Neuron (in vitro differentiated cells): Measurements from ENCODE around the gene SH3BP2.

Source experiments
- H2AFZ ChIP-seq: one replicate; pipeline ENCODE4 v1.6.1; 2013; ENCODE audit warnings: low read depth, mild to moderate bottlenecking, inconsistent platforms, low read length, moderate library complexity
- H3K27me3 ChIP-seq: one replicate; pipeline ENCODE4 v1.6.1; 2013; ENCODE audit warnings: low read length; ENCODE audit not compliant: insufficient read depth
- H3K36me3 ChIP-seq: one replicate; pipeline ENCODE4 v1.6.1; 2013; ENCODE audit warnings: low read length; ENCODE audit not compliant: insufficient read depth
- H3K4me1 ChIP-seq: one replicate; pipeline ENCODE4 v1.6.1; 2013; ENCODE audit warnings: low read length; ENCODE audit not compliant: insufficient read depth
- H3K4me3 ChIP-seq: 2 replicates; pipeline ENCODE4 v1.5.1; 2013; ENCODE audit warnings: mild to moderate bottlenecking, low read length, moderate library complexity
- H3K9me3 ChIP-seq: one replicate; pipeline ENCODE4 v1.6.1; 2013; ENCODE audit warnings: low read length

The SH3BP2 gene

GRCh38 chr4:2836391-2836859 is 43.5 kb downstream of the SH3BP2 start:
- H3K27me3 ChIP-seq = no peaks in the 10 kb centered on the region
- no peak overlapping the region for H2AFZ ChIP-seq
- no peak overlapping the region for H3K4me3 ChIP-seq
- H3K36me3 ChIP-seq = peaks cover 9% of the 10 kb centered on the region
- no peaks in the 10 kb centered on the region for H3K9me3 ChIP-seq
- peaks cover 12% of the 10 kb centered on the region for H3K4me1 ChIP-seq

GRCh38 chr4:2837110-2837903 is 44.4 kb downstream of the SH3BP2 start:
- no peak overlapping the region for H3K4me3 ChIP-seq
- no peak overlapping the region for H2AFZ ChIP-seq
- peaks cover 12% of the 10 kb centered on the region for H3K4me1 ChIP-seq
- no peaks in the 10 kb centered on the region for H3K27me3 ChIP-seq
- H3K36me3 ChIP-seq = peaks cover 3% of the 10 kb centered on the region
- no peaks in the 10 kb centered on the region for H3K9me3 ChIP-seq

GRCh38 chr4:2837904-2838496 is 45.1 kb downstream of the SH3BP2 start:
- H3K4me1 ChIP-seq = peaks cover 18% of the 10 kb centered on the region
- peak overlapping the region; percentile 17 for H3K4me3 ChIP-seq
- no peaks in the 10 kb centered on the region for H3K27me3 ChIP-seq
- H2AFZ ChIP-seq = no peak overlapping the region
- no peaks in the 10 kb centered on the region for H3K9me3 ChIP-seq
- no peaks in the 10 kb centered on the region for H3K36me3 ChIP-seq

GRCh38 chr4:2839060-2839459 is 46.2 kb downstream of the SH3BP2 start:
- Histone ChIP-seq H3K4me3 (no peak overlapping the region), H2AFZ (no peak overlapping the region), H3K27me3 (no peaks in the 10 kb centered on the region), H3K4me1 (peaks cover 19% of the 10 kb centered on the region), H3K9me3 (no peaks in the 10 kb centered on the region), H3K36me3 (no peaks in the 10 kb centered on the region)

GRCh38 chr4:2842687-2843262 is 49.9 kb downstream of the SH3BP2 start:
- Histone ChIP-seq H3K4me1 (peaks cover 17% of the 10 kb centered on the region), H3K4me3 (peak overlapping the region; percentile 72), H3K9me3 (no peaks in the 10 kb centered on the region), H2AFZ (peak overlapping the region; percentile 48), H3K36me3 (no peaks in the 10 kb centered on the region), H3K27me3 (no peaks in the 10 kb centered on the region)

GRCh38 chr4:2843263-2843940 is 50.5 kb downstream of the SH3BP2 start, which contains the start of gene ADD1:
Gene ADD1 (plus strand): TSS chr4:2843844. CDS start chr4:2875916, 32,072 bp downstream.
- no peaks in the 10 kb centered on the region for H3K27me3 ChIP-seq
- peak within 1 kb of the TSS; percentile 72 for H3K4me3 ChIP-seq
- no peaks in the 10 kb centered on the region for H3K36me3 ChIP-seq
- H3K4me1 ChIP-seq = peaks cover 11% of the 10 kb centered on the region
- no peaks in the 10 kb centered on the region for H3K9me3 ChIP-seq
- H2AFZ ChIP-seq = peak within 1 kb of the TSS; percentile 48

- no peaks in the 10 kb centered on the region for H3K36me3 ChIP-seq
- H3K4me1 ChIP-seq = peaks cover 11% of the 10 kb centered on the region
- H3K9me3 ChIP-seq = no peaks in the 10 kb centered on the region
- H3K4me3 ChIP-seq = peak overlapping the region; percentile 72
- H3K27me3 ChIP-seq = no peaks in the 10 kb centered on the region
- H2AFZ ChIP-seq = no peak overlapping the region
Measured at GRCh38 chr4:2843941-2844584, 51.2 kb downstream of the SH3BP2 start.

GRCh38 chr4:2846172-2846571 is 53.3 kb downstream of the SH3BP2 start:
- no peak overlapping the region for H3K4me3 ChIP-seq
- H3K9me3 ChIP-seq = no peaks in the 10 kb centered on the region
- peaks cover 11% of the 10 kb centered on the region for H3K4me1 ChIP-seq
- H3K27me3 ChIP-seq = no peaks in the 10 kb centered on the region
- no peak overlapping the region for H2AFZ ChIP-seq
- H3K36me3 ChIP-seq = no peaks in the 10 kb centered on the region

- Histone ChIP-seq H3K4me1 (peaks cover 11% of the 10 kb centered on the region), H3K27me3 (no peaks in the 10 kb centered on the region), H3K4me3 (no peak overlapping the region), H3K9me3 (no peaks in the 10 kb centered on the region), H3K36me3 (no peaks in the 10 kb centered on the region), H2AFZ (no peak overlapping the region)
Measured at GRCh38 chr4:2847302-2847871, 54.5 kb downstream of the SH3BP2 start.

GRCh38 chr4:2848449-2848848 is 55.6 kb downstream of the SH3BP2 start:
- Histone ChIP-seq H3K27me3 (no peaks in the 10 kb centered on the region), H3K9me3 (no peaks in the 10 kb centered on the region), H2AFZ (no peak overlapping the region), H3K36me3 (peaks cover 1% of the 10 kb centered on the region), H3K4me3 (no peak overlapping the region), H3K4me1 (peaks cover 4% of the 10 kb centered on the region)

- H2AFZ ChIP-seq = no peak overlapping the region
- H3K27me3 ChIP-seq = no peaks in the 10 kb centered on the region
- no peaks in the 10 kb centered on the region for H3K9me3 ChIP-seq
- H3K36me3 ChIP-seq = peaks cover 12% of the 10 kb centered on the region
- no peak overlapping the region for H3K4me3 ChIP-seq
- H3K4me1 ChIP-seq = peaks cover 4% of the 10 kb centered on the region
Measured at GRCh38 chr4:2849267-2850152, 56.6 kb downstream of the SH3BP2 start.
